Left renal cortex interstitium (tissue), 4 donors: ENCODE measurements around the gene USP40. TPM values are rescaled to one million over a fixed set of nuclear protein-coding genes. Genes with fewer than 3 reads are reported as not detected.

Source experiments
- DNase-seq, 4 donors: peaks; one replicate each; pipeline ENCODE4 v3.0.0-alpha.2; 2013; ENCODE audit warnings: low read depth in 4 of 4, low spot score in 2 of 4, missing footprints in 1 of 4
- polyA plus RNA-seq, 4 donors: library from polyadenylated mRNA; unstranded; fragments of 120-200 nt; gene quantifications; one replicate each; pipeline ENCODE4 v1.2.1, GENCODE V29; 2013; ENCODE audit not compliant: insufficient read length in 4 of 4

USP40 gene
- polyA plus RNA-seq, 4 donors, result 40.8 to 58.8 (median 46.3) TPM

DNA sequence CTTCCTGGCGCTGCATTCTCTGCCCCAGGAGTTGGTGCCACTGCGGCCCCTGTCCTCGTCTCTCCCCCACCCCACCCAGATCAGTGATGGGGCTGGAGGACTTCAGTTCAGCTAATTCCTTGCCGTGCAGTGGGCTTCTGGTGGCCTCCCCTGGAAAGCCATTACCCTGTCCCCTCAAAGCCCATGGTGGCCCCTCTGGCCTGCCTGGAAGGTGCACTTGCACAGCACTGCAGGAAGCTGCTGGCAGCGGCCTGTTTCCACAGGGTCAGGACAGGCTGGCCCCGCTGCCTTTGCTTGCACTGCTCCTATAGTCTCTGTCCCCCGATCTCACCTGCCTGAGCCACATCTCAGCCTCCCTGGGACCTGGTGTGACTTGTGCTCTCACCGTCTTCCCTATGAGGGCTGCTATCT, 105.1 kb downstream of the USP40 start:
- no peak for DNase-seq

DNA sequence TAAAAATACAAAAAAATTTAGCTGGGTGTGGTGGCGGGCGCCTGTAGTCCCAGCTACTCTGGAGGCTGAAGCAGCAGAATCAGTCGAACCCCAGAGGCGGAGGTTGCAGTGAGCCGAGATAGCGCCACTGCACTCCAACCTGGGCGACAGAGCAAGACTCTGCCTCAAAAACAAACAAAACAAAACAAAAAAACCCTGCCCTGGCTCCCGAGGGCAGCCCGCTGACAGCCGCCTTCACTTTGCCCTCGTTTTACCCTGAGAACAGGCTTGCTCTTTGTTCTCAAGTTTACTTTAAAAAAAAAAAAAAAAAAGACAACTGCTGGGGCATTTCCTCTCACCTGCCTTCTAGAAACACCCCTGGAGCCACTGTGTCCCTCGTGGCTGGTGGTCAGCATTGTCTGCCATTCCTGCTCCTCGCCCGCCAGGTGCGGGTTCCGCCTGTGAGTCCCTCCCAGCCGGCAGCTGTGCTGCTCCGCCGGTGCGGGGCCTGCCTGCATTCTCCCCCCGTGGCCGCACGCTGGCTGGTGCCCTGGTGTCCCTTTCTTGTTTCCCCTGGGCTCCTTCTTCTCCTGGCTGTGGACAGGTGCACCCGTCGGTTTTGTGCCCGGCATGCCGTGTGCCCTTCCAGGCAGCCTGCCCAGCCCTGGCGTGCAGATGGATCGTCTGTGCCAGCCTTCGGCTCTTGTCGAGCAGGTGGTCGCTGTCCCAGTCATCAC, 105.7 kb downstream of the USP40 start:
- DNase-seq, result no peak

DNA sequence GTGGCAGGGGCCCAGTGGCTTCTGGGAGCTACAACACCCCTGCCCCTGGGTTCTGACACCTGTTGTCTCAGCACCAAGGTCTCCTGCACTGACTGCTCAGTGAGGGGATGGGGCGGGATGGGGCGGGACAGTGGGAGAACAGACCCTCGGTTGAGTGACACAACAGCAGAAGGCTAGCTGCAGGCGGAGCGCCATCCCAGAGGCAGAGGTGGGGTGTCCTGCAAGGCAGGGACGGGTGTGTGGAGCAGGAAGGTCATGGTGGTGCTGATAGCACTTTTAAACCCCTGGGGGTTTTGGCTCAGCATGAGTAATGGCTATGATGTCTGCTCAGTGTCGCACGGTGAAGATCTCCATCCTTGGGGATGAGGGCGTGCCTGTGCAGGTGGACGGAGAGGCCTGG, 107.2 kb downstream of the USP40 start:
- DNase-seq, result no peak

DNA sequence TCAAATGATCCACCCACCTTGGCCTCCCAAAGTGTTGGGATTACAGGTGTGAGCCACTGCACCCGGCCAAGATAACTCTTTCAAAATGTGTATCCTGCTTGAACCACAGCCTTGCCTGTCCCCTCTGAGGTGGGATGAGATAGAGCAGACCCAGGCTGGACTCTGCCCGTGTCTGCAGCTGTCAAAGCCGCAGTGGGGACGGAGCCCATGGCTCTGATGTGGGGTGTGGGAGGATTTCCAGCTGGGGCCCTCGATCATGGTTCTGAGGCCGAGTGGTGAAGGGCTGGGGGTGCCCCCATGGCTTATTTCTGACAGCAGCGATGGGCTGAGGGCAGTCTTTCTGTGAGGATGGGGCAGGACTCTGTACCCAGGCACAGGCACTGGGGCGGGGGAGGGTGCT, 107.8 kb downstream of the USP40 start:
- DNase-seq, result no peak

DNA sequence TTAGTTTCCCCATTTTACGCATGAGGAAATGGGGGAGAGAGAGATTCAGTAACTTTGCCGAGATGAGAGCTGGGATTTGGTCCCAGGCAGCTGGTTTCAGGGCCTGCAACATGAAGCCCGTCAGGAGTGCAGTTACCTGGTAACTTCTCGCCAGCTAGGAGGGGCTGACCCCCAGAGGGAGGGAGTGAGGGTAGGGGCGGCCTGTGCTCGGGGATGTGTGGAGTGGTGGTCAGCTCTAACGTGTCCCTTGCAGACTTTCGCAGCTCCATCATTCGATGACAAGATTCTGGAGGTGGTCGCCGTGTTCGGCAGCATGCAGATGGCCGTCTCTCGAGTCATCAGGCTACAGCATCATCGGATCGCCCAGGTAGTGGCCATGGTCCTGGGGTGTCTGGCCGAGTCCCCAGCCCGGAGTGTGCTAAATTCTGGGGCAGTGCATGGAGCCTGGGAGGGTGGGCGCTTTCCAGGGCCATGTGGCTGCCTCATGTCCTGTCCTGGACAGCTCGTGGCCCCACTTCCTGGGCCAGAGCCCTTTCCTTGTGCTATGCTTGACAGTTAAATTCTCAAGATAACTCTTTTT, 108.5 kb downstream of the USP40 start:
- DNase-seq, result no peak

DNA sequence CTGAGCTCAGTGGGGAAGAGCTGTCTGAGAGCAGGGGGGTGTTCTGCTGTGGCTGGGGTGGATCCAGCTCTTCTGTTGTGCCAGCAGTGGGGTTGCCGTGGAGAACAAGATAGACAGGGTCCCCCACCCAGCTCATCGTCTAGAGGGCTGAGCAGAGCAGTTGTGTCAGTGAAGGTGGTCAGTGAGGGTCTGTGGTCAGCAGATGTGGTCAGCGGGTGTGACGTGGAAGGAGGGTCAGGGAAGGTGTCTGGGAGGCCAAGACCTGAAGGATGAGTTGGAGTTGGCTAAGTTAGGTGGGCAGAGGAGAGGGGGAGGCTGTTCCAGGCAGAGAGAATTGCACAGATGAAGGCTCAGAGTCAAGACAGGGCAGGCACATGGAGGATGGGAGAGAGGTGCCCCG, 109.2 kb downstream of the USP40 start:
- DNase-seq, result no peak

DNA sequence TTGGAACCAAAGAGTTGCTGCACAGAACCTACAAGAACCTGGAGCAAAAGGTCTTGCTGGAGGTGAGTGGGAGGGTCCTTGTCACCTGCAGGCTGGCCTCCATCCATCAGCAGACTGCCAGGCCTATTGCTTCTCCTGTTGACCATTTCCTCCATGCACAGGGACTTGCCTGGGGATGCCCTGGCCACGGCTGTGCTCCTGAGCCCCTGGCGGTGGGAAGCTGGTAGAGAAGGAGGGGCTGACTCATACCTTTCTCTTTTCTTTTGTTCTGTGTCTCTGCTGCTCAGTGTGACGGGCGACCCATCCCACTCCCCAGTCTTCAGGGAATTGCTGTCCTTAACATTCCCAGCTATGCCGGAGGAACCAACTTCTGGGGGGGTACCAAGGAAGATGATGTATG, 109.6 kb downstream of the USP40 start:
- DNase-seq, result no peak

DNA sequence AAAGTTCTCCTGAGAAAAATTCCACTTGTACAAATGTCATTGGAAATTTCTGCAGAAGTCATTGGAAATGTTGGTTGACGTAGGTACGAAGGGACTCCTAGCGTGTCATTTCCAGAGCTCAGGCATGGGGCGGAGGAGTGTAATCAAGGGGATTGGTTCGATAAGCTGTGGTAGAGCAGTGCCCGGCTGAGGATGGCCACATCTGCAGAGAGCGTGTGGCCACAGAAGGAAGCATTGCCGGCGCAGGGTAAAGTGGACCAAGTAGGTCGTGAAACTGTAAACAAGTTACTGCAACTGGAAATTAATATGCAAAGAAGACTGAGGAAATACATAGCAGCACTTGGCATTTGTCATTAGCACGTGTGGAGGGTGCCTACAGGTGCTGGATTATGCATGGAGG, 110.5 kb downstream of the USP40 start:
- DNase-seq, result no peak

DNA sequence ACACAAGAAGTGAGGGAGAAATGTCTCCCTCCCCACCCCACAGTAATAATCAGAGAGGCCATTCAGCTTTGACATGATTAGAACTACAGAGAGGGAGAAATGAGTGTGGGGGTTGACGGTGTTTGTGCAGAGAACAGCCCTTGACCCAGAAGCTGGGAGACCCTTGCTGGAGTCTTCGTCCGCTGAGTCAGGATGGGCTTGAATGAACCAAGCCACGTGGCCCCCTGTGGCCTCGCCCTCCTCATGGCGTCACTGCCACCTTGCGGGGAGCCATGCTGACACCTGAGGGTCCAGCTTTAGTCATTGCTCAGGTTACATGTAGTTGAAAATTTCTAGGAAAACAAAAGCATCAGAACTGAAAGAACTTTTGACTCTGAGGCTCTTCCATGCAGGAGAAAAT, 111.1 kb downstream of the USP40 start:
- DNase-seq, result no peak

DNA sequence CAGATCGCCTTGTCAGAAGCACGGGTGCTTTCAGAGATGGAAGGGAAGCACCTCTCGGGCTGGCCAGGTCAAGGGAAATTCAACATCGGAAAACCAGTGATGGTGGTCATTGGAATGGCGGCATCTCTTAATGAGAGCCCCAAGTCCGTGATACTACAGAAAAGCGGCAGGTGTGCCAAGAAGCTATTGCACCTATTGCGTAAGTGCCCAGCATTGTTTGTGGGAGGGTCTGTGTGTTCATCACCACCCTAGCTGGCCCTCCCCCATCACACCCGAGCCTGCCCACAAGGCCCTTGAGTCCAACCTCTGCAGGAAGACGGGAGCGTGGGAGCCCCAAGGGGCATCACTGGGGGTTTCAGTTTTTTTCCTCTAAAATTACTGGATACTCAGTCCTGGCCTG, 111.6 kb downstream of the USP40 start:
- no peak for DNase-seq

DNA sequence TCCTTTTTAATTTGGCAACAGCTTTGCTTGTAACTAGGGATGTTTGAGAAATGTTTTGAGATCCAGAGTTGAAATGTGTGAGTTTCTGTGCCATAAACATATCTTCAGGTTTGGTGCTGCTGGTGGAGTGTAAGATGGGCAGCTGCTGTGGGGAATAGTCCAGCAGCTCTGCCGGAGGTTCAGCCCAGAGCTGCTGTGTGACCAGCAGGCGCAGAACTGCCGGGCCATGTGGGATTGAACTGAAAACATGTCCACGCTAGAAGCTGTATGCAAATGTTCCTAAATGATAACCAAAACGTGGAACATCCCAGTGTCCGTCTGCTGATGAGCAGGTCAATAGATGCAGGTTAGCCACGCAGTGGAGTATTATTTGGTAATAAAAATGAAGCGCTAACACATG, 112.7 kb downstream of the USP40 start:
- no peak for DNase-seq

DNA sequence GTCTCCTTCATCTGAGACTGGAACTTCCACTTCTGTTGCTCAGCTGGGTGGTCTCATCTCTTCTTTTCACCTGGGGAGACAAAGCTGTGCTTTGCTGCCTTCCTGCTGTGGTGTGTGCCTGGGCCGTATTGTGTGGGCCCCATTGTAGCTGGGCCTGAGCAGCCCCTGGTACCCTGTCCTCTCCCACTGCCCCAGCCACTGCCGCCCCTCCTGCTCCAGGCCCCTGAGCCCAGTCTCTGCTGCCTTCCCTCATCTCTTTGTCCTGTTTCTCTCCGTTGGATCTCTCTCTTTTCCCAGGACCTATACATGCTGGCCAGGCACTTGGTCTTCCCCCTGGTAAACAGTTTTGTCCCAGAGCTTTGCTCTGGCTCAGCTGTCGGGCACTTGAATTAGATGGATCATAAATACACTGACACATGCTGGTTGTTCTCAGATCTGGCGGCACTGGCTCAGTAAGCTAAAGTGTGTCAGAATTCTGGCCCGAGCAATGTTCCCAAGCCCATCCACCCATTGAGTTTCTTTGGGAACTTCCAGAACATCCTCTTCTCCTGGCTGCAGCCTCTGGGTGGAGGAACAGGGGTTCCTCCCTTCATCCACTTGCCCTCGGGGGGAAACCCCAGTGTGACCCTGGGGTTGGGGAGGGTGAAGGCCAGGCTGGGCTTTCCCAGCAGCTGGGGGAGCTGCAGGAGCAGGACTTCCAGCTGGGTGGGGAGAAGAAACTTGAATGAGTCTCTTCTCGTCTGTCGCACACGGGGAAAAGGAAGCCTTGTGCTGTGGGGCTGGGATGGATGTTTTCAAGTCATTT, 113.3 kb downstream of the USP40 start:
- DNase-seq, result no peak

DNA sequence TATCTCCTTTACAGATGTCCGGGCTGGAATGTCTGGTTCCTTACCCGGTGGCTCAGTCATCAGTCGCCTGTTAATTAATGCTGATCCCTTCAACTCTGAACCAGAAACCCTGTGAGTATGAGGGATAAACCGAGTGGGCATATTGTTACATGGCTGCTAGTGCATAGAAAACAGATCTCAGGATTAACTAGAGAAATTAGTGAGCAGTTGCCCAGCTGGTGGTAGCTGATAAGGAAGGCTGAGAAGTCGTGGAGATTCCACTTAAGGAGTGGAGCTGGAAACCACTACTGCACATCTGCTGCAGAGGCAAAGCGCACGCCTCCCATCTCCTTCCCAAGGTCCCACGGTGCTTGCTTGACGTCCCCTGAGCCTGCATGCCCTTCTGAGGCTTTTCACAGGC, 114.6 kb downstream of the USP40 start:
- DNase-seq, result no peak

DNA sequence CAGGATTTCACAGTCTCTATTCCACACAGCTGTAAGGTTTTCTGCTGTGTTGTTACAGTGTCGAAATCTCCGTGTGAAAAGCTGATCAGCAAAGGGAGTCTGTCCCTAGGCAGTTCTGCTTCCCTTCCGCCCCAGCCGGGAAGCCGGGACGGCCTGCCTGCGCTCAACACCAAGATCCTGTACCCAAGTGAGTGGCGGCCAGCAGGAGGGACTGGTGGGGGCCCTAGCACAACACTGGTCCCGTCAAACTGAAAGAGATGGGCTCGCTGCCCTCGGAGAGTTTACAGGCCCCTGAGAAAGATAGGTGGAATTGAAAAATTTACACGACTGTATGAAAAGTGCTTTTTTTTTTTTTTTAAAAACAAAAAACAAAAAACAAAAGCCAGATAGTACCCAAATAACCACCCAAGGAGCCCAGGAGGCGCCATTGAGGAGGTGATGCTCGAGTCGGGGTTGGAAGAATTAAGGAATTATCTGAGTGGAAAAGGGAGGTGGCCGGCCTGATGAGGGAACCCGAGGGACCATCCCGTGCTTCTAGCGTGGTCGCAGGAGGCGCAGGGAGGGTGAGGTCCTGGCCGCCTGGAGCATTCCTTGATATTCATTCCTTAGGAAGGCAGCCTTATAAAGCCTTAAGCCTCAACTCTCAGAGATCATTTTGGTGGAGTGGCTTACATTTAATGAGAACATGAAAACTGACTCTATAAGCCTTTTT, 115.6 kb downstream of the USP40 start:
- no peak for DNase-seq

DNA sequence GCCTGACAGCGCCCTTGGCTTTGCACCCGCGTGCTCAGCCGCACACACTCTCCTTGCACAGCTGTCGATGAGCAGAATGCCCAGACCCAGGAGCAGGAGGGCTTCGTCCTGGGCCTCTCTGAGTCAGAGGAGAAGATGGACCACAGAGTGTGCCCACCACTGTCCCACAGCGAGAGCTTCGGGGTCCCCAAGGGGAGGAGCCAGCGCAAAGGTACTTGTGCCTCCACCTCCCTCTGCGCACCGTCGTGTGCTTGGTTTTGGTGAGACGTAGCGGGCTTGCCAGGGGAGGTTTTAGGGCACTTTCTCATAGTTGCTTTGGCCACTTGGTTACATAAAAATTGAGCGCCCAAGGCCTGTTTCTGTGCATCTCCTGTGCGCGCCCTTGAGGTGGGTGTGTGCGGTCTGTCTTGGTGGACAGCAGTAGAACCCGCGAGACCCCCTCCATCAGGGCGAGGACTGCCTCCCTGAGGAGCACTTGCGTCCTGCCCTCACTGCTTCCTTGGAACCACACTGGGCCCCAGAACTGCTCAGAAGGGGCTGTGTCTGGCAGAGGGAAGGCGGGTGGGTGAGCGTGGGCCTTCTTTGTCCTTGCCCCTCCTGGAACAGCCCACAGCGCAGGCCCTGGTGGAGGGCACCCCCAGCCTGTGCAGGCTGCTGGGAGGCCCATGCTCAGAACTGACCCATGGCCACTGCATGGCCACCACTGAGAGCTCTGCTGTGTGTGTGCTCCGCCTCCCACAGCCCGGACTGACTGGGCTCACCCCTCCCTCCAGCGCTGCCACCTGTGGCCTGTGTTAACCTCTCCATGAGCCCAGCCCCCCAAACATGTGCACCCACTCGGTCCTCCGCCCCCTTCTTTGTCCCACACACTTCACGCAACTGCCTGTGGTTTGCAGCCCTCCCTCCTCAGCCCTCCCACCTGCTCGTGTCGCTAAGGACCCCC, 116.4 kb downstream of the USP40 start:
- no peak for DNase-seq

DNA sequence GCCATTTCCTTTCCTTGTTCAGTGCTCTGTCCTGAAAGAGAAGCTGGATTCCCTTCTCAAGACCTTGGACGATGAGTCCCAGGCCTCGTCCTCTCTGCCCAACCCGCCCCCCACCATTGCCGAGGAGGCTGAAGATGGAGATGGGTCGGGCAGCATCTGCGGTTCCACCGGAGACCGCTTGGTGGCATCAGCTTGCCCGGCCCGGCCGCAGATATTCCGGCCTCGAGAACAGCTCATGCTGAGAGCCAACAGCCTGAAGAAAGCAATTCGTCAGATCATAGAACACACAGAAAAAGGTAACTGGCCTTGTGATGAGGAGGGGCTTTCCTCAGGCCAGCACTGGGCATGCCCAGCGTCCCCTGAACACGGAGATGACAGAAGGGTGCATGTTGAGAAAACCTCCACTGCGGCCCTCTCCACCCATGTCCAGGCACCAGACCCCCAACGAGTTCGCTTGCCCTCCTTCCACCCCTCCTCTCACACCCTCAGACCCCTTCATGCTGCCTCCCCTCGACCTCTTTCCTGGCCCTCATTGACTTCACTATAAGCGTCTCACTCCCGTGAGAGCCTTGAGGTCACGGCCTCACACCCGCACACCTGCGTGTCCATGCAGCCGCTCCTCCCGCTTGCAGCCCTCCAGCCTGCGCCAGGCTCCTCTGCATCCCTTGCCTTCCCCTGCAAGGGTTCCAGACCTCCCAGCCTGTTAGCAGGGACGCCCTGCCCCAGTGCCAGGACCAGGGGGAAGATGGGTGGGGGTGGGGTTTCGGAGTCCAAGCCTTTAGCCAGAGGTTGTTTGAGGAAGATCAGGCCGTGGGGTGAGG, 117.3 kb downstream of the USP40 start:
- no peak for DNase-seq

DNA sequence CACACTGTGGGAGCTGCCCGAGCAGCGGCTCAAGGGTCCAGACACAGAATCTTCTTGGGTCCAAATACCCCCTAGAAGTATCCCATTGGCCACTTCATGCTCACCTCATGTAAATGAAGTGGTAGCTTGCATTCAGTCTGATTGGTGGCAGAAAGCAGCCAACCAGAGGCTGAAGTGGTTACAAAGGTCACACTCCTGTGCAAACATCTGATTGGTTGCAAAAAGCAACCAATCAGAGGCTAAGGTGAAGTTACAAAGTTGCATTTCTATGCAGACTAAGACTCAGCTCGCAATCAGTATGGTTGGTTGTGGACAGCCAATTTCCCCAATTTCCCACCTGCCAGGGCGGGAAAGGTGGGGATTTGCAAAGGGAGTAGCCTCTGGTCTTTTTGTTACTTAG, 118.0 kb downstream of the USP40 start:
- no peak for DNase-seq

DNA sequence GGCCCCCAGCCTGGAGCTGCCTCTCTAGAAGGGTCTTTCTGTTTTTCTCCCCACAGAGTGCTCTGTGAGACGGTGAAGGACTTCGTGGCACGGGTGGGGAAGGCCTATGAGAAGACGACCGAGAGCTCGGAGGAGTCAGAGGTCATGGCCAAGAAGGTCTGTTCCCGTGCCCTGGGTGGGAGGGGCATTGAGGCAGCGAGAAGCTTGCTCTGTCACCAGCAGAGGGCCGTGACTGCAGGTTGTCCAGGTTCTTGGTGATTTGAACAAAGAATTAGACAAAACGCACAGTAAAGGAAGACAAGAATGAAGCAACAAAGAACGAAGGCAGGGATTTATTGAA, 118.4 kb downstream of the USP40 start:
- DNase-seq, result no peak

DNA sequence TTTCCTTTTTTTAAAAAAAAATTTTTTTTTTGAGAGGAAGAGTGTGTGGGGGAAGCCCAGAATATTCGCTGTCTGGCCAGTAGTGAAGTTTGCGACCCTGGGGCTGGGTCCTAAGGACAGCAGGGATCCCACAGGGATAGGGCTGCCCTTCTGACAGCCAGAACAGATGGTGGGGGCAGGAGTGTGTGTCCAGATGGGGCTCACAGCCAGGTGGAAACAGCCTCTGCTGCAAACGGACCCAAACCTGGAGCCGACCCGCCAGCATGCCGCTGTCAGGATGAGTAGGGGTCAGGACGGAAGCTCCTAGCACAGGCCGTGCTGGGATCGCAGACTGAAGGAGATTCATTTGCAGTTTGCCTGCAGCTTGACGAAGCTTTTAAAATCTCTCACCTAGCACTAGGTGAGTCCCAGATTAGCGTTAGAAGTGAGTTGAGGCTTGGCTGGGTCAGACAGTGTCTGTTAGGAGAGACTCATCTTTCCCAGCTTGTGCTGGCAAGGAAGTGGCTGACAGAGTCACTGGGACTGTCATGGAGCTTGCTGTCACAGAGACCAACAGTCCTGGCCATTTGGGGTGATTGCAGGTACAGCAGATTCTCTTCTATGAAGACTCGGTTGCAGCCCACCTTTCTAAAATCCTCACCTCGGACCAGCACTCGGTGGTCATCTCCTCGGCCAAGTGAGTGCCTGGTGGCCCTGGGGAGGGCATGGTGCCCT, 118.9 kb downstream of the USP40 start:
- DNase-seq, result no peak
